ENCODE results near the gene TMEM63A. TPM values are rescaled to one million over a fixed set of nuclear protein-coding genes. Genes with fewer than 3 reads are reported as not detected.

Gene TMEM63A
- total RNA-seq, 3 donors from 2014 or later (not counting 1 experiment from before 2014, with no cell fraction given) = 101 to 166 (median 113) TPM

- Histone ChIP-seq H3K27me3 (ENCODE audit: control insufficient read depth, insufficient read depth, low read length) (no peaks in the 10 kb centered on the region), H3K4me1 (ENCODE audit: control insufficient read depth, insufficient read depth, low read length) (peaks cover 14% of the 10 kb centered on the region), H3K36me3 (ENCODE audit: control insufficient read depth, insufficient read depth, low read length) (no peaks in the 10 kb centered on the region), H3K27ac (ENCODE audit: low read length) (no peak overlapping the region), H3K4me3 (ENCODE audit: low read length) (no peak overlapping the region), H3K9me3 (ENCODE audit: control insufficient read depth, insufficient read depth, low read length) (no peaks in the 10 kb centered on the region)
- 92% methylated on average over 1 of the region's 1 CpG for WGBS (ENCODE audit: insufficient coverage)
- no peaks in the 10 kb centered on the region for H3K36me3 Mint-ChIP-seq
- H3K27me3 Mint-ChIP-seq (ENCODE audit: low read depth in 2 of 2) = no peaks in the 10 kb centered on the region
- no peak overlapping the region for H3K27ac Mint-ChIP-seq
- DNase-seq (no peak), ATAC-seq (no peak)
- intact Hi-C loops (cut with micrococcal nuclease) = no loop called here
- H3K4me1 Mint-ChIP-seq = peaks cover 9 to 10% of the 10 kb centered on the region in 2 donors
- no peak overlapping the region for H3K4me3 Mint-ChIP-seq
- H3K9me3 Mint-ChIP-seq = no peaks in the 10 kb centered on the region
- TF ChIP-seq CTCF (IDR thresholded peaks at IDR 0.05) = no peak
Observed at GRCh38 chr1:225909477-225909876, 27.3 kb upstream of the TMEM63A start.

GRCh38 chr1:225908773-225909172, 26.6 kb upstream of the TMEM63A start:
- Histone ChIP-seq H3K27ac (ENCODE audit: low read length) (no peak overlapping the region), H3K4me3 (ENCODE audit: low read length) (no peak overlapping the region), H3K9me3 (ENCODE audit: control insufficient read depth, insufficient read depth, low read length) (no peaks in the 10 kb centered on the region), H3K4me1 (ENCODE audit: control insufficient read depth, insufficient read depth, low read length) (peaks cover 14% of the 10 kb centered on the region), H3K27me3 (ENCODE audit: control insufficient read depth, insufficient read depth, low read length) (no peaks in the 10 kb centered on the region), H3K36me3 (ENCODE audit: control insufficient read depth, insufficient read depth, low read length) (no peaks in the 10 kb centered on the region)
- DNase-seq (no peak), ATAC-seq (no peak)
- Mint-ChIP-seq H3K4me1 (peaks cover 9 to 10% of the 10 kb centered on the region in 2 donors), H3K36me3 (no peaks in the 10 kb centered on the region), H3K27me3 (ENCODE audit: low read depth in 2 of 2) (no peaks in the 10 kb centered on the region), H3K9me3 (no peaks in the 10 kb centered on the region), H3K4me3 (no peak overlapping the region), H3K27ac (no peak overlapping the region)
- no peak for TF ChIP-seq CTCF (IDR thresholded peaks at IDR 0.05)
- 92% methylated on average over 2 of the region's 2 CpGs for WGBS (ENCODE audit: insufficient coverage)
- intact Hi-C loops (cut with micrococcal nuclease) = no loop called here

- Mint-ChIP-seq H3K9me3 (no peaks in the 10 kb centered on the region), H3K4me3 (no peak overlapping the region), H3K4me1 (peaks cover 9 to 10% of the 10 kb centered on the region in 2 donors), H3K27me3 (ENCODE audit: low read depth in 2 of 2) (no peaks in the 10 kb centered on the region), H3K36me3 (no peaks in the 10 kb centered on the region), H3K27ac (no peak overlapping the region)
- WGBS (ENCODE audit: insufficient coverage) = 90% methylated on average over 5 of the region's 5 CpGs
- H3K36me3 ChIP-seq (ENCODE audit: control insufficient read depth, insufficient read depth, low read length) = no peaks in the 10 kb centered on the region
- H3K4me3 ChIP-seq (ENCODE audit: low read length) = no peak overlapping the region
- DNase-seq (no peak), ATAC-seq (no peak)
- H3K27ac ChIP-seq (ENCODE audit: low read length) = no peak overlapping the region
- TF ChIP-seq CTCF (IDR thresholded peaks at IDR 0.05) = no peak
- H3K27me3 ChIP-seq (ENCODE audit: control insufficient read depth, insufficient read depth, low read length) = no peaks in the 10 kb centered on the region
- no peaks in the 10 kb centered on the region for H3K9me3 ChIP-seq (ENCODE audit: control insufficient read depth, insufficient read depth, low read length)
- intact Hi-C loops (cut with micrococcal nuclease) = no loop called here
- peaks cover 14% of the 10 kb centered on the region for H3K4me1 ChIP-seq (ENCODE audit: control insufficient read depth, insufficient read depth, low read length)
Observed at GRCh38 chr1:225908013-225908640, 25.9 kb upstream of the TMEM63A start.

GRCh38 chr1:225907341-225907740, 25.2 kb upstream of the TMEM63A start:
- intact Hi-C loops (cut with micrococcal nuclease) = no loop called here
- no peak overlapping the region for H3K27ac ChIP-seq (ENCODE audit: low read length)
- WGBS (ENCODE audit: insufficient coverage) = 95% methylated on average over 7 of the region's 7 CpGs
- Mint-ChIP-seq H3K27ac (no peak overlapping the region), H3K4me1 (peaks cover 9 to 10% of the 10 kb centered on the region in 2 donors), H3K27me3 (ENCODE audit: low read depth in 2 of 2) (no peaks in the 10 kb centered on the region), H3K4me3 (no peak overlapping the region), H3K36me3 (no peaks in the 10 kb centered on the region), H3K9me3 (no peaks in the 10 kb centered on the region)
- DNase-seq (no peak), ATAC-seq (no peak)
- no peak for TF ChIP-seq CTCF (IDR thresholded peaks at IDR 0.05)
- no peaks in the 10 kb centered on the region for H3K36me3 ChIP-seq (ENCODE audit: control insufficient read depth, insufficient read depth, low read length)
- H3K4me3 ChIP-seq (ENCODE audit: low read length) = no peak overlapping the region
- H3K4me1 ChIP-seq (ENCODE audit: control insufficient read depth, insufficient read depth, low read length) = peaks cover 14% of the 10 kb centered on the region
- no peaks in the 10 kb centered on the region for H3K27me3 ChIP-seq (ENCODE audit: control insufficient read depth, insufficient read depth, low read length)
- no peaks in the 10 kb centered on the region for H3K9me3 ChIP-seq (ENCODE audit: control insufficient read depth, insufficient read depth, low read length)

All from natural killer cell (primary cell).